ENCODE data around the gene ECI2.

The ECI2 gene, protein sequence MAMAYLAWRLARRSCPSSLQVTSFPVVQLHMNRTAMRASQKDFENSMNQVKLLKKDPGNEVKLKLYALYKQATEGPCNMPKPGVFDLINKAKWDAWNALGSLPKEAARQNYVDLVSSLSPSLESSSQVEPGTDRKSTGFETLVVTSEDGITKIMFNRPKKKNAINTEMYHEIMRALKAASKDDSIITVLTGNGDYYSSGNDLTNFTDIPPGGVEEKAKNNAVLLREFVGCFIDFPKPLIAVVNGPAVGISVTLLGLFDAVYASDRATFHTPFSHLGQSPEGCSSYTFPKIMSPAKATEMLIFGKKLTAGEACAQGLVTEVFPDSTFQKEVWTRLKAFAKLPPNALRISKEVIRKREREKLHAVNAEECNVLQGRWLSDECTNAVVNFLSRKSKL

DNA sequence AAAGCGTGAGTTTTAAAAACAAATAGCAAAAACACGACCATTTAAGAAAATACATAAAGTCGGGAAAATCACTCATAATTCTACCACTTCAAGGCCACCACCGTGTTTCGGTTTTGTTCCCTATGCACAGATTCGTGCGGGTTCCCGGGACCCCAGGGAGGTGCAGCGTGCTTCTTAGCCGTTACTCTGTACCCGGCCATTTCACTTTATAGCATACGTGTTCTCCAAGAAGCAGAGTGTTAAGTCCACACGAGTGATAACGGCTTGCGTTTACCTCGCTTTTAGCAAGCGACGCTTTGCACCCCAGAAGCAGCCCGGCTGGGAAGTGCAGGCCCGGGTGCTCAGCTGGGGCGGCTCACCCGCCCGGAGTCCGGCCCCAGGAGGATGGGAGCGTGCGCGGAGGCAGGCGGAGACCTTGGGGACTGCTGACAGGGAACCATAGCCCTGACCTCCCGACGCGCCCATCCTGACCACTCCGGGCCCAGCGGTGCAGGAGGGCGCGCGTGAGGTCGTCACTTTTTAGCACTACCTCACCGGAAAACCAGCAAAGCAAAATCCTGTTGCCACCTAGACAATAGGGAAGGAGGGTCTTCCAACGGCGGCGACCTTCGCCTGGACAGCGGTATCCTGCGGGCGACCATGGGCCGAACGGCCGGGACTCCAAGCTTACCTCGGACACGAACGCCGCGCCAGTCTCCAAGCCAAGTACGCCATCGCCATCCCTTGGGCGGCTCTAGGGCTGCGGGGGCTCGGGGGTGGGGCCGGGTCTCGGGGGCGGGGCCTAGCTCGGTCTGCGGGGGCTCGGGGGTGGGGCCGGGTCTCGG is at the start of gene ECI2:
Gene ECI2 (minus strand): TSS at position 735 of the 824 bp plus-strand sequence. CDS start 15 bp downstream, at position 720.
- peak; percentile 37 for DNase-seq (ENCODE audit: low spot score)

- DNase-seq (ENCODE audit: low spot score): peak; percentile 17
Observed at GRCh38 chr6:4180652-4181255, 45.4 kb upstream of the ECI2 start.

DNA sequence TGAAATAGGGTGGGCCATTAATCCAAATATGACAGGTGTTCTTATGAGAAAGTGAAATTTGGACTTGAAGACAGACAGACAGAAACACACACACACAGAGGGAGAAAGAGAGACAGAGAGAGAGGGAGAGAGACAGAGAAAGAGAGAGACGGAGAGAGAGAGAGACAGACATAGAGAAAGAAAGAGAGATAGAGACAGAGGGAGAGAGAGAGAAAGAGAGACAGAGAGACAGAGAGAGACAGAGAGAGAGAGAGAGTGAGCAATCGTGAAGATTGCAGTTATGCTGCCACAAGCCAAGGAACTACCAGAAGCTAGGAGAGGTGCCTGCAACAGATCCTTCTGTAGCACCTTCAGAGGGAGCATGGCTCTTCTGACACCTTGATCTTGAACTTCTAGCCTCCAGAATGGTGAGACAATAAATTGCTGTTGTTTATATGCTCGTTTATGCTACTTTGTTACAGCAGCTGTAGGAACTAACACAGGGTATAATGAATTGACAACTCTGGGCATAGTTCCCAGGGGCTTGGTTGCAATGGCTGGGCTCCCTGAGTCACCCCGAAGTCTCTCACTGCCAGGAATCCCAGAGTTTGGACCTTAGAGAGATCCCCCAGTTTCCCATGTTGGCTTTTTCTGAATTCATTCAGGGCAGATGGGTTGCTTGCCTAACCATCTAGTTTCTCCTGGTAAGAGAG is 44.7 kb upstream of the ECI2 start:
- no peak for DNase-seq (ENCODE audit: low spot score)

DNA sequence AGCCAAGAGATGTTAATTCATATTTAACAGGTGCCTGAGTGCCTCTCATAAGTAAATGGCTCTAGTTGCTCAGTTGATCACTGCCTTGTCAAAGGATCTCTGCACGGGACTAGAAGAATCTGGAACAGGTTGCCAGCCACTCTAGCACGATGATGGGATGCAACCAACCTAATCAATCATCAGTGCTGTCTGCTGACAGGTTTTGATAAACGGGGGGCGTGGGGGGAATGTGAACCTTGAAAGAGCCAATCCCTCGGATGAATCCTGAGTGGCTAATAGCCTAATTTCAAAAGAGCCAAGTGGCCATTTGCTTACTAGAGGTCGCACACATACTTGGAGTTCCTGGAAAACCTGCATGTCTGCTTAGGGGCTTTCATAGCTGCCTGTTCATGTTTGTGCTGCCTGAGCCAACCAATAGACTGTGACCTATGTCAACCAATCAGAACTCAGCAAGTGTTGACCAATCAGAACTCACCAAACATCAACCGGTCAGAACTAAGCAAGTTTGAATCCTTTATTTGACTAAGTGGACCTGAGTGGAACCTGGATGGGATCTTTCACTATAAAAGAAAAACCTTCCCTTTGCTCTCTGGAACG is 43.5 kb upstream of the ECI2 start:
- no peak for DNase-seq (ENCODE audit: low spot score)

DNA sequence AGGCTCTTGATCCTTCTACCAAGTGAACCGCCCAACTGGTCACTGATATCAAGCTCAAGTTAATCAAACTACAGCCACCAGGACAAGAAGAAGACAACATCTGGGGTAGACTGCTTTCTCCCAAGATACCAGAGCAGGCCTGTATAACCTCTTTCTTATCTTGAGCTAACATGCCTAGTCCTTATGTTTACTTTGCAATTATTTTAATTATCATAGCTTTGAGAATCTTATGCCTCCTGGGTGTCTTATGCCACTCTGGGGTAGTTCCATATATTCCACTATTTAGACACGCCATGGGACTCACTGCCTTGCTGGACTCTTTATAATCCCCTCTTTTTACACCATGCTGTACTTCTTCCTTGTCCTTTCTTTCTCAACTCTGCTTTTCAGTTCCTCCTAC is 41.5 kb upstream of the ECI2 start:
- DNase-seq (ENCODE audit: low spot score): no peak

DNA sequence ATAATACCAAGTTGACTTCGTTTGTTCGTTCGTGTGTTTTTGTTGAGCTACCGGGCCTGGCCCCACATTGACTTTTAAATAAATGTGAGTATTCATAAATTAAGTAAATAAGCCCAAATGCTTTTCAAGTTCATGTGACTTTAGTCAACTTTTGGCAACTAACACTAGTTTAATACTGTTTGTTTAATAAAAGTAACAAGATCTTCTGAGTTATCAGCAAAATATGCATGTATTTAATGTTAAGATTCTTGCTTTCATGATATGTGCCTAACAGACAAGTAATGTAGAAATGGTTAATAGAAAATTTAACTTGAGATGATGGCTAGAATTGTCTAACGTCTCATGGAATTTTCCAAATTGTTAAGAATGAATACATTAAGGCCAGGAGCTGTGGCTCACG is 38.7 kb upstream of the ECI2 start:
- no peak for DNase-seq (ENCODE audit: low spot score)

DNA sequence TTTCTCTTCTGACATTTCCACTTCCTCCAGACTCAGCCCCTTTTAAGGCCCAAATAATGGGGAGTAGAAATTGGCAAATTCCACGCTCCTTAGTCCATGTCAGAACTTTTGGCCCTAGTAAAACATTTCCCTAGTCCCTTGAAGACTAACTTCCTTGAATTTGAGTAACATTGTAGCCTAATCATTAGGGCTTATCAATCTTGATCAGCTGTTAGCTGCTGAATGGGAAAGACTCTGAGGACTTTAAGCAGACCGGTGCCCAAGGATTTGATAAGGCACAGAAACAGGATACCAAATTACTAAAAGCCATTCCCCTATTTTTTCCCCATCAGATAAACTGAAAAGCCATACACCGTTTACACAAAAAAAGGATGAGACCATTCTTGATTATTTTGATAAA is 37.0 kb upstream of the ECI2 start:
- no peak for DNase-seq (ENCODE audit: low spot score)

- no peak for DNase-seq (ENCODE audit: low spot score)
Observed at GRCh38 chr6:4170297-4170696, 34.9 kb upstream of the ECI2 start.

DNA sequence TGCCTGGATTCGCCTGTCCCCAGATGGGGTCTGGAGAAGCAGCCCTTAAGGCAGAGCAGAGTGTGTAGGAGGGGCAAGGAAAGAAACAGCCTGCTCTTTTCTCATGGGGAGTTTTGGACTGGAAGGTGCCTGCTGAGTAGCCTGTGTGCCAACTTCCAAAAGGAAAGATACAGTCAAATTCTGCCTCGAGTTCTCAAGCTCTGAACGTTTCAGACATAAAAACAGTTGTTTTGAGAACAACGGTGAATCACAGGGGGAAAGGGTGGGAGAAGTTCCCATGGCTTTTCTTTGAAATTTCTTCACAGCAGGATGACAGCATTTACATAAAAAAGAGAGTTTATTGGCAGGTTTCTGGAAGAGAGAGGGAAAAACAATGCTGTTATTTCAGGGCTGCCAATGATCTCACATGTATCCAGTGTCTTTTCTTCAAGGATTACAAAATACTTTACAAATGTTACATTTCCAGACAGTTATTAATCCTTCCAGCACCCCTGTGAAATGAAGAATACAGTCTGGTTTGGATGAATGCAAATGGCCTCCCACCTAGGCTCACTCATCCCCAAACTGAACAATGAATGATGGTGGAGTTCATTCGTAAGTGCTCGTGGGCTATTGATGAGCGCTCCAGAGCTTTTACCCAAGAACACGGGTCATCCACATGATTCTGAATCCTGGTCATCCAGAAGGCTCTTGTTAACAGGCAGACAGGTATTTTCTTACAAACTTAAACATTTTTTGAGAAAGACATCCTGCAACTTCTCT is 33.8 kb upstream of the ECI2 start:
- DNase-seq (ENCODE audit: low spot score): no peak

- no peak for DNase-seq (ENCODE audit: low spot score)
Observed at GRCh38 chr6:4167833-4168232, 32.5 kb upstream of the ECI2 start.

DNA sequence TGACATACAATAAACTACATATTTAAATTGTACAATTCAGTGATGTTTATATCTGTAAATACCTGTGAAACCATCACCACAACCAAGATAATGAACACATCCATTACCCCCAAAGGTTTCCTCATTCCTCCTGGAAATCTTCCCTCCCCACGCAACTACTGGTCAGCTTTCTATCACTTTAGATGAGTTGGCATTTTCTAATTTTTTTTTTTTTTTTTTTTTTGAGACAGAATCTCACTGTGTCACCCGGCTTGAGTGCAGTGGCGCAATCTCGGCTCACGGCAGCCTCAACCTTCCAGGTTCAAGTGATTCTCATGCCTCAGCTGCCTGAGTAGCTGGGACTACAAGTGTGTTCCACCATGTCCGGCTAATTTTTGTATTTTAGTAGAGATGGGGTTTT is 31.7 kb upstream of the ECI2 start:
- no peak for DNase-seq (ENCODE audit: low spot score)

DNA sequence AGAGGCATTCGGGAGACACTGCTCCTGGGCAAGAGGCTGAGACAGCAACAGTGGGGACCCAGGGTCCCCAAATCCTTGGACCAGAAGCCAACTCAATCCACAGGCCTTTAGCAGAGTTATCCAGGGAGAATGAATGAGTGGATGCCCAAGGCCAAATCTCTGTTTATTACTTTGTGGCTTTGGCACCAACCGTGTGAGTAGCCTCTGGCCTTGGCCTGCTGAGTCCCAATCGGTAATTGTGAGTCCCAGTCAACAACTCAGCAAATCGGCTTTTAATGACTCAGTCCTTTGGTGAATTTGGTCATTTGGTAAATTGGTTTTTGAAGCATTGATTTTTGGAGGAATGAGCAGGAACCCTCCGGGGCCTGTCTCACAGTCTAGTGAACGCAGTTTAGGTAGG is 29.1 kb upstream of the ECI2 start:
- DNase-seq (ENCODE audit: low spot score): no peak

- no peak for DNase-seq (ENCODE audit: low spot score)
Observed at GRCh38 chr6:4164117-4164442, 28.7 kb upstream of the ECI2 start.

DNA sequence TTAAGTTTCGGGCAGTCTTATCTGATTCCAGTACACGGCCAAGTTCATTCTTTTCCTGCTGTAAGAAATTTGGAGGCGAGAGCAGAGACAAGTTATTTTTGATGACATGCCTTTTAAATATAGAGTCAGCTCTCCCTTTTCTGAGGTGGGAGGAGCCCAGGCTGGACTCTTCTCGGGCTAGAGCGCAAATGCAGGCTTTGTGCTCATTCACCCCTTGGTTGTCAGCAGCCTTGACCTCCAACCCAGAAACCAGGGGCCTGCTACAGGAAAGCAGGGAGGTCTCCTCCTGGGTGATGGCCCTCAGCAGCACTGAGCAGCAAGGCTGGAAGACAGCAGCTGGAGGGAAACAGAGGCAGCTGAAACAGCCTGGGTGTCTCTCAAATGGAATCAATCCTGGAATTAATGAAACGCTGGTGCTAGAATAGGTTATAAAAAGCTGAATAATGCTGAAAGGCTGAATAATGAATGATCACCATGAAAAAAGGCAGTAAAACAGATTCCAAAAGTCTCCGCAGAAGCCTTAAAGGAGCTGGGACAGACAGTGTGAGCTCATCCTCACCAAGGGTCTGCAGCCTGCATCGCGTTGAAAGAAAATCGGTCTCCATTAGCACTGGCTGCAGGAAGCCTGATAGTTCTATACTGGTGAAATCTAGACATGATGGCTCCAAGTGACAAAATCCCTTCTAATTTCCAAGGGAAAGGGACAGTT is 28.2 kb upstream of the ECI2 start:
- no peak for DNase-seq (ENCODE audit: low spot score)

- no peak for DNase-seq (ENCODE audit: low spot score)
Observed at GRCh38 chr6:4162370-4162769, 27.0 kb upstream of the ECI2 start.

DNA sequence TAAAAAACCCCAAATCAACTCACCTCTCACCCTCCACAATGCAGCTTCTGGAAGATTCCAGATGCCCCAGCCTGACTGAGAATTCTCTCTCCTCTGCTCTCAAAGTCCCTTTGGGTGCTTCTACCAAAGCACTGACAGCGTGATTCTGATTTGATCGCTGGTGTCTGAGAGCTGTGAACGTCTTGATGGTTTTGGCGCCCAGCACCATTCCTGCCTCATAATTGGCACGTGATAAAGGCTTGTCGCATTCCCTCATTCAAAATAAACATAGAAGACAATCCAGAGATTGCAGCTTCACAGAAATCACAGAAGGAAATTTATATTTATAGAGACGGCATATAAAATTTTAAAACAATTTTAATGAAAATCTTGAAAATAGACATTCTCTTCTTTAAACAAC is 24.1 kb upstream of the ECI2 start:
- DNase-seq (ENCODE audit: low spot score): no peak

GRCh38 chr6:4157506-4157905 is 22.1 kb upstream of the ECI2 start:
- DNase-seq (ENCODE audit: low spot score): no peak

DNA sequence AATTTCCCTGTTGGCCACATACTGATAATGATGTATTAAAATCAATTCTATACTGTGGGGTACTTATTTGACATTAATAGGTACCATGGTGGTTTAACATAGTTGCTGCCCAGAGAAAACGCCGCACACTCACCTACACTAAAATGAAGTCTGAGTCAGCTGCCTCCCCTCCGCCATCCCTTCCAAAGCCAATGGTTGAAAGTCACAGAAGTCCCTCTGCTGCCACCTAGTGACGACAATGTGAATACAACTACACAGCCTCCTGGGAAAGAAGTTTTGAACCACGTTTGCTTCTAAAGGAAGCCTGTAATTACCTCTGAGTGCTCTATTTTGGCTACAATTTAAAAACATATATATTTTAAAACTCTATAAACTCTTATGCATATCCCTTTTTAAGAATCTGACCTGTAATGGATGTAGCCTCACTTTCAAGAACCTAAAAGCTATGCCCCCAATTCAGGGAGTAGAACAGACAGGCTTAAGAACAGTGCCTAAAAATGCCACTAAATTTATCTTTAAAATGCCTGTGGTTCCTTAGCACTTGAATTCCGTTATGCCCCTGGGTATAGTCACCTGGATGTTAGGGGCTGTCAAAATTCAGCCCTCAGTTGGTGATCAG is 20.6 kb upstream of the ECI2 start:
- peak; percentile 55 for DNase-seq (ENCODE audit: low spot score)

- DNase-seq (ENCODE audit: low spot score): no peak
Observed at GRCh38 chr6:4153514-4153985, 18.2 kb upstream of the ECI2 start.

DNA sequence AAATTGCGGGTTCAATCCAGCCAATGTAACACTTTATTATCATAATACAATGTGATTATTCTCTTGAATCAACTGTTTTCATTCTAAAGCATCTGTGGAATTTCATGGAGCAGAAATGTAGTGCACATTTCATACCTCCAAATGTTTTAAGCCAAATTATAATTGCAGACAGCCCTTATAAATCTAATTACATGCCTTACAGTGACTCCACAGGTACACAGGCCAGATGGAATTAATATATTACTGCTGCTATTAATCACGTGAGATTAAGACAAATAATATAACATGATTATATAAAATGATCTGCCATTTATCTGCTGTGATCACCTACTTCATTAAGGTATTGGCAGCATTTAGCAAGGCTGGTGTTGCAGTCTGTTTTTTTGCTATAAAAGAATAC is 9.7 kb upstream of the ECI2 start:
- DNase-seq (ENCODE audit: low spot score): no peak

All from HuH-7 (cell line).